B cell (primary cell): ENCODE data around the gene ACE.

Source experiments
- EZH2 ChIP-seq: IDR thresholded peaks from 2 replicates; pipeline ENCODE4 v1.6.1; 2012; ENCODE audit warnings: borderline replicate concordance, low read depth, mild to moderate bottlenecking, moderate library complexity, low read length; ENCODE audit not compliant: insufficient read depth, poor library complexity, severe bottlenecking
- TF ChIP-seq, protein P1 (sequence below): fragments of 200-600 bp; IDR thresholded peaks from one replicate; pipeline ENCODE4 v1.8.0; 2022; ENCODE audit warnings: antibody characterized with exemption, mild to moderate bottlenecking

DNA sequence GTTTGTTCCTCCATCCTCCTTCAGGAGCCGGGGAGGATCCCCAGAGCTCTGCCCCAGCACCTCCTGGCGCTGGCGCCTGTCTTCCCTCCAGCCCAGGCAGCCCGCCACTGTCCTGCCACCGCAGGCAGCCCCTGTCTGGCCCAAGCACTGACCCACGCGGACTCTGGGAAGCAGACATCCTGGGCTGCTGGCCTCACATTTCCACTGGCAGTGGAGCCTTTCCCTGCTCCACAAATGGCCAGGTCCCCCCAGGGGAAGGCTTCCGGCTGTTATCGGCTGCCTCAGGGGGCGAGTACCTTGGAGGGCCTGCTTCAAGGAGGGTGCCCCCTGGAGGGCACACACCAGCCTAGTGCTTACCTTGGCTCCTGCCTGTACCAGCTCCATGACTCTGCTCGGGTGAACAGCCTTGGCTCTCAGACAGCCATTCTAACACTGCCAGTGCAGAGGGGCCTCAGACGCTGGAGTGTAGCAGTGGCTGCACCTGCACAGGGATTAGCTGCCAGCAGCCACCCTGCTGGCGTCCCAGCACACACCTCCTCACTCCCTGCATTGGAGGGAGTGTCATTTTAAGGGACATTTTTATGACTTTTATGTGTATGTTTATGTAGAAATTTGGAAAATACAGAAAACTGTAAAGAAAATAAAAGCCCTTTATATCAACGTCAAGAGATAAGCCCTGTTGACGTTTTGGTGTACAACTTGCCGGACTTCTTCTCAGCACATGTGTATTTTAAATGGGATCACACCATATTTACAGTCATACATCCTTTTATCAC lies 21.0 kb downstream of the ACE start:
- TF ChIP-seq, protein P1, sequence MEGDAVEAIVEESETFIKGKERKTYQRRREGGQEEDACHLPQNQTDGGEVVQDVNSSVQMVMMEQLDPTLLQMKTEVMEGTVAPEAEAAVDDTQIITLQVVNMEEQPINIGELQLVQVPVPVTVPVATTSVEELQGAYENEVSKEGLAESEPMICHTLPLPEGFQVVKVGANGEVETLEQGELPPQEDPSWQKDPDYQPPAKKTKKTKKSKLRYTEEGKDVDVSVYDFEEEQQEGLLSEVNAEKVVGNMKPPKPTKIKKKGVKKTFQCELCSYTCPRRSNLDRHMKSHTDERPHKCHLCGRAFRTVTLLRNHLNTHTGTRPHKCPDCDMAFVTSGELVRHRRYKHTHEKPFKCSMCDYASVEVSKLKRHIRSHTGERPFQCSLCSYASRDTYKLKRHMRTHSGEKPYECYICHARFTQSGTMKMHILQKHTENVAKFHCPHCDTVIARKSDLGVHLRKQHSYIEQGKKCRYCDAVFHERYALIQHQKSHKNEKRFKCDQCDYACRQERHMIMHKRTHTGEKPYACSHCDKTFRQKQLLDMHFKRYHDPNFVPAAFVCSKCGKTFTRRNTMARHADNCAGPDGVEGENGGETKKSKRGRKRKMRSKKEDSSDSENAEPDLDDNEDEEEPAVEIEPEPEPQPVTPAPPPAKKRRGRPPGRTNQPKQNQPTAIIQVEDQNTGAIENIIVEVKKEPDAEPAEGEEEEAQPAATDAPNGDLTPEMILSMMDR, result no peak
- no peak for TF ChIP-seq EZH2
